Calu3 (cell line): ENCODE results near the gene TRNAU1AP. TPM values are rescaled to one million over a fixed set of nuclear protein-coding genes. Genes with fewer than 3 reads are reported as not detected.
"Not testable (repeated sequence)": the region's sequence is repeated elsewhere in the genome, so short reads cannot be mapped to it uniquely, and the experiment has no call there.

Experiments
- BruUV-seq: library from RNA; stranded (reverse); fragments of 400-500 nt; replicated peaks from 2 replicates; lab custom pipeline; 2021; lab: Mats Ljungman, UMichigan
- CTCF ChIA-PET: fragments of 300-600 bp; sonication (Branson Sonifier 250); formaldehyde crosslinking; loops from one replicate; lab custom pipeline; 2022; ENCODE audit warnings: antibody characterized with exemption; lab: Charles Lee
- DNase-seq: peaks from one replicate; pipeline ENCODE4 v3.0.0; 2022
- H3K27ac Mint-ChIP-seq: one replicate; pipeline ENCODE4 v1.8.0; 2022; ENCODE audit warnings: mixed read lengths; ENCODE audit not compliant: unreplicated experiment
- H3K27me3 Mint-ChIP-seq: one replicate; pipeline ENCODE4 v1.8.0; 2022; ENCODE audit warnings: mixed read lengths; ENCODE audit not compliant: unreplicated experiment
- H3K36me3 Mint-ChIP-seq: one replicate; pipeline ENCODE4 v1.8.0; 2022; ENCODE audit warnings: mild to moderate bottlenecking, moderate library complexity, mixed read lengths; ENCODE audit not compliant: insufficient read depth, unreplicated experiment
- H3K4me1 Mint-ChIP-seq: one replicate; pipeline ENCODE4 v1.8.0; 2022; ENCODE audit warnings: mild to moderate bottlenecking, low read depth, mixed read lengths; ENCODE audit not compliant: unreplicated experiment
- H3K4me3 Mint-ChIP-seq: one replicate; pipeline ENCODE4 v1.8.0; 2022; ENCODE audit warnings: mild to moderate bottlenecking, low read depth, moderate library complexity, mixed read lengths; ENCODE audit not compliant: unreplicated experiment
- H3K9me3 Mint-ChIP-seq: one replicate; pipeline ENCODE4 v1.8.0; 2022; ENCODE audit warnings: low read depth, mixed read lengths; ENCODE audit not compliant: unreplicated experiment
- intact Hi-C: fragments of 100-400 bp; cut with micrococcal nuclease; formaldehyde crosslinking; loops from one replicate; pipeline ENCODE4 v1.10.0; 2022; ENCODE audit not compliant: unreplicated experiment
- total RNA-seq: library from RNA; stranded (reverse); gene quantifications from 2 replicates; pipeline ENCODE4 v1.2.3, GENCODE V29; 2022
- TF ChIP-seq, protein P1 (sequence below): fragments of 200-600 bp; IDR thresholded peaks from one replicate; pipeline ENCODE4 v1.8.0; 2022; ENCODE audit warnings: antibody characterized with exemption; ENCODE audit not compliant: unreplicated experiment

The TRNAU1AP gene
- total RNA-seq, 1 experiment from 2014 or later, result 29.9 TPM

DNA sequence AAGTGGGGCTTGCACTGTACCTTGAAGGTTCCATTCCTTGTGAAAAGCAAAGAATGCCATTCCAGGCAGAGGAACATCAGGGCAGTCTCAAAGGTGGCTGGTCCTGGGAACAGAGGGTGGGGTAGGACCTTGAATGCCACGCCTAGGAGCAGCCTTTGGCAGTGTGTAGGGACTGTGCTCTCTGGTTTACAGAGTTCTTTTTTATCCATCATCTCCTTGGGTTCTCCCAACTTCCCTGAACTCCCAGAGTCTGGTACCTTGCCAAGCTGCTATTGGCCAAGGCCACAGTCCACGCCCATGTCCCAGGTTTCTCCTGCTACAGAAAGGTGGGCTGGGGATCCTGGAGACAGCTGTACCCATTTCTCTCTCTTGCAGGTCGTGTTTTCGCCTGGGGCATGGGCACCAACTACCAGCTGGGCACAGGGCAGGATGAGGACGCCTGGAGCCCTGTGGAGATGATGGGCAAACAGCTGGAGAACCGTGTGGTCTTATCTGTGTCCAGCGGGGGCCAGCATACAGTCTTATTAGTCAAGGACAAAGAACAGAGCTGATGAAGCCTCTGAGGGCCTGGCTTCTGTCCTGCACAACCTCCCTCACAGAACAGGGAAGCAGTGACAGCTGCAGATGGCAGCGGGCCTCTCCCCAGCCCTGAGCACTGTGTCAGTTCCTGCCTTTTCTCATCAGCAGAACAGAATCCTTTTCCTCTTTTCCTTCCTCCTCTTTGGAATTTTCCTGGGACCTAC is 15.3 kb upstream of the TRNAU1AP start:
- Mint-ChIP-seq H3K27me3 (no peaks in the 10 kb centered on the region), H3K9me3 (no peaks in the 10 kb centered on the region), H3K4me3 (no peak overlapping the region), H3K27ac (no peak overlapping the region), H3K4me1 (no peaks in the 10 kb centered on the region), H3K36me3 (peaks cover 56% of the 10 kb centered on the region)
- intact Hi-C loops, result no loop called here
- no TSS peak for BruUV-seq
- CTCF ChIA-PET, result interaction anchor here (0.6 kb wide), 2 partner anchors 88 to 381 kb away, joined by 3 to 5 read pairs; no protein-coding TSS in a partner anchor
- TF ChIP-seq, protein P1, sequence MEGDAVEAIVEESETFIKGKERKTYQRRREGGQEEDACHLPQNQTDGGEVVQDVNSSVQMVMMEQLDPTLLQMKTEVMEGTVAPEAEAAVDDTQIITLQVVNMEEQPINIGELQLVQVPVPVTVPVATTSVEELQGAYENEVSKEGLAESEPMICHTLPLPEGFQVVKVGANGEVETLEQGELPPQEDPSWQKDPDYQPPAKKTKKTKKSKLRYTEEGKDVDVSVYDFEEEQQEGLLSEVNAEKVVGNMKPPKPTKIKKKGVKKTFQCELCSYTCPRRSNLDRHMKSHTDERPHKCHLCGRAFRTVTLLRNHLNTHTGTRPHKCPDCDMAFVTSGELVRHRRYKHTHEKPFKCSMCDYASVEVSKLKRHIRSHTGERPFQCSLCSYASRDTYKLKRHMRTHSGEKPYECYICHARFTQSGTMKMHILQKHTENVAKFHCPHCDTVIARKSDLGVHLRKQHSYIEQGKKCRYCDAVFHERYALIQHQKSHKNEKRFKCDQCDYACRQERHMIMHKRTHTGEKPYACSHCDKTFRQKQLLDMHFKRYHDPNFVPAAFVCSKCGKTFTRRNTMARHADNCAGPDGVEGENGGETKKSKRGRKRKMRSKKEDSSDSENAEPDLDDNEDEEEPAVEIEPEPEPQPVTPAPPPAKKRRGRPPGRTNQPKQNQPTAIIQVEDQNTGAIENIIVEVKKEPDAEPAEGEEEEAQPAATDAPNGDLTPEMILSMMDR, result no peak
- DNase-seq, result no peak

DNA sequence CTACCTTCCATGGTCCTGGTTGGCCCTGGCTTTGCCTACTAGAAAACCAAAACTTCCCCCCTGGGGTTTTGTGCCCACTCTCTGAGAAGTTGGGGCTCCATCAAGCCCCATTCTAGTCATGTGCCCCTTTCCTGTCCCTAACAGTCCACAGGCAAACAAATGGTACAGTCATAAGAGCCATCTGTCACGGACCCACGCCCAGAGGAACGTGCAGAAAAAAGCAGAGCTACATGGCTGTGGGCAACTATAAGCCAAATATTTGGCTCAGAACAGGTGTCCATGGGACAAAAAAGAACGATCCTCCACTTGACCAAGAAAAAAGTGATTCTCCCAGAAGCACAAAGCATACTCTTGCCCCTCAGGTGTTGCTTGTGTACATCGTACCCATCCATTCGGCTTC is 14.6 kb upstream of the TRNAU1AP start:
- Mint-ChIP-seq H3K36me3 (peaks cover 56% of the 10 kb centered on the region), H3K4me1 (no peaks in the 10 kb centered on the region)
- TSS peak; percentile 71 for BruUV-seq

DNA sequence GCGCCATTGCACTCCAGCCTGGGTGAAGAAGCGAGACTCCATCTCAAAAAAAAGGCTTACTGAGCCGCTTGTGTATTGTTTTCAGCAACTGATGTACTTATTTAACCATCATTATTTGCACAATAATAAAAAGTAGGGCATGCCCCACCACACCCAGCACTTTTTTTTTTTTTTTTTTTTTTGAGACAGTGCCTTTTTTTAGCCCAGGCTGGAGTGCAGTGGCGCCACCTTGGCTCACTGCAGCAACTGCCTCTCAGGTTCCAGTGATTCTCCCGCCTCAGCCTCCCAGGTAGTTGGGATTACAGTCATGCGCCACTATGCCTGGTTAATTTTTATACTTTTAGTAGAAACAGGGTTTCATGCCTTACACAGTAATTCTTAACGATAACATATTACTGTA is 12.2 kb upstream of the TRNAU1AP start:
- no peaks in the 10 kb centered on the region for H3K9me3 Mint-ChIP-seq
- no peaks in the 10 kb centered on the region for H3K4me1 Mint-ChIP-seq
- H3K36me3 Mint-ChIP-seq, result peaks cover 36% of the 10 kb centered on the region
- no peak overlapping the region for H3K27ac Mint-ChIP-seq
- H3K27me3 Mint-ChIP-seq, result no peaks in the 10 kb centered on the region
- intact Hi-C loops, result no loop called here
- DNase-seq, result no peak
- CTCF ChIA-PET, result no interaction called here
- TF ChIP-seq, protein P1, result no peak
- no TSS peak for BruUV-seq
- H3K4me3 Mint-ChIP-seq, result no peak overlapping the region

More for the DNA sequence above, 14.6 kb upstream of the TRNAU1AP start:
- CTCF ChIA-PET, result interaction anchor here (0.6 kb wide), 2 partner anchors 87 to 381 kb away, joined by 3 to 5 read pairs; no protein-coding TSS in a partner anchor
- Mint-ChIP-seq H3K4me3 (no peak overlapping the region), H3K9me3 (no peaks in the 10 kb centered on the region), H3K27me3 (no peaks in the 10 kb centered on the region), H3K27ac (no peak overlapping the region)
- TF ChIP-seq, protein P1, result no peak
- no peak for DNase-seq
- intact Hi-C loops, result no loop called here

DNA sequence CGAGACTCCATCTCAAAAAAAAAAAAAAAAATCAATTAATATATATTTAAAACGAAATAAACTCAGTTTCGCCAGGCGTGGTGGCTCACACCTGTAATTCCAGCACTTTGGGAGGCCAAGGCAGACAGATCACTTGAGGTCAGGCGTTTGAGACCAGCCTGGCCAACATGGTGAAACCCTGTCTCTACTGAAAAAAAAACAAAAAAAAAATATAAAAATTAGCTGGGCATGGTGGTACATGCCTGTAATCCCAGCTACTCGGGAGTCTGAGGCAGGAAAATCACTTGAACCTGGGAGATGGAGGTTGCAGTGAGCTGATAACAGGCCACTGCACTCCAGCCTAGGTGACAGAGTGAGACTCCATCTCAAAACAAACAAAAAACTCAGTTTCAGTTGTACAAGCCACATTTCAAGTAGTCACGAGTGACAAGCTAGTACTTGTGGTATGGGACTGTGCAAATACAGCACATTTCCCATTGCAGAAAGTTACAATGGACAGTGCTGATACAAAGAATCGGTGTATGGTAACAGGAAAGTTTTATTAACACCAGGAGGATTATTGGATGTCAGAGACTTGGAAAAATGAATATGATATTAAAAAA is 11.4 kb upstream of the TRNAU1AP start:
- H3K9me3 Mint-ChIP-seq, DNase-seq, intact Hi-C loops, H3K27me3 Mint-ChIP-seq, H3K4me1 Mint-ChIP-seq, CTCF ChIA-PET, H3K27ac Mint-ChIP-seq, BruUV-seq, H3K4me3 Mint-ChIP-seq: not testable (repeated sequence)
- H3K36me3 Mint-ChIP-seq, result peaks cover 31% of the 10 kb centered on the region
